Vagina (tissue), 2 donors: ENCODE data around the gene TMEM252. TPM values are rescaled to one million over a fixed set of nuclear protein-coding genes. Genes with fewer than 3 reads are reported as not detected.

Experiments
- DNase-seq, 2 donors: peaks; one replicate each; pipeline ENCODE4 v3.0.0-alpha.2; 2017; ENCODE audit errors: extremely low spot score in 2 of 2
- H3K27ac ChIP-seq: fragments of 200-600 bp; sonication (generic); one replicate; pipeline ENCODE4 v1.5.1; 2019
- H3K27me3 ChIP-seq: fragments of 200-600 bp; sonication (generic); one replicate; pipeline ENCODE4 v1.5.1; 2019
- H3K36me3 ChIP-seq, 2 donors: fragments of 200-600 bp; sonication (generic); one replicate each; pipeline ENCODE4 v1.5.1; 2017 to 2019
- H3K4me1 ChIP-seq: fragments of 200-600 bp; sonication (generic); one replicate; pipeline ENCODE4 v1.5.1; 2019
- H3K4me3 ChIP-seq, 2 donors: fragments of 200-600 bp; sonication (generic); 1 replicate in 1 of 2; 2 replicates in 1 of 2; pipeline ENCODE4 v1.5.1; 2016 to 2019
- H3K9me3 ChIP-seq: fragments of 200-600 bp; sonication (generic); one replicate; pipeline ENCODE4 v1.5.1; 2019
- CTCF ChIP-seq, 3 experiments: fragments of 450-650 bp in 2 of 3; fragments of 200-600 bp in 1 of 3; sonication (generic) in 1 of 3; IDR thresholded peaks; one replicate each; pipeline ENCODE4 v1.5.1; 2017 to 2019; ENCODE audit warnings: antibody characterized with exemption in 3 of 3, mild to moderate bottlenecking in 2 of 3, moderate library complexity in 2 of 3
- POLR2A ChIP-seq, 2 donors: fragments of 450-650 bp; IDR thresholded peaks; one replicate each; pipeline ENCODE4 v1.6.1; 2017; ENCODE audit warnings: antibody characterized with exemption in 2 of 2, mild to moderate bottlenecking in 2 of 2, moderate library complexity in 2 of 2
- POLR2AphosphoS5 ChIP-seq, 2 donors: sonication (generic); formaldehyde crosslinking; IDR thresholded peaks; one replicate each; pipeline ENCODE4 v1.9.0; 2017; ENCODE audit warnings: antibody characterized with exemption in 2 of 2, mild to moderate bottlenecking in 2 of 2, low read depth in 1 of 2; ENCODE audit not compliant: insufficient read depth in 1 of 2
- intact Hi-C: fragments of 100-400 bp; cut with DNase I; formaldehyde crosslinking; loops from one replicate; pipeline ENCODE4 v1.15.1; 2023
- total RNA-seq: library from RNA; depleted of rRNA; stranded (reverse); fragments of >200 nt; gene quantifications from one replicate; pipeline ENCODE4 v1.2.3, GENCODE V29; 2016

Gene TMEM252, protein sequence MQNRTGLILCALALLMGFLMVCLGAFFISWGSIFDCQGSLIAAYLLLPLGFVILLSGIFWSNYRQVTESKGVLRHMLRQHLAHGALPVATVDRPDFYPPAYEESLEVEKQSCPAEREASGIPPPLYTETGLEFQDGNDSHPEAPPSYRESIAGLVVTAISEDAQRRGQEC
- total RNA-seq: not detected

DNA sequence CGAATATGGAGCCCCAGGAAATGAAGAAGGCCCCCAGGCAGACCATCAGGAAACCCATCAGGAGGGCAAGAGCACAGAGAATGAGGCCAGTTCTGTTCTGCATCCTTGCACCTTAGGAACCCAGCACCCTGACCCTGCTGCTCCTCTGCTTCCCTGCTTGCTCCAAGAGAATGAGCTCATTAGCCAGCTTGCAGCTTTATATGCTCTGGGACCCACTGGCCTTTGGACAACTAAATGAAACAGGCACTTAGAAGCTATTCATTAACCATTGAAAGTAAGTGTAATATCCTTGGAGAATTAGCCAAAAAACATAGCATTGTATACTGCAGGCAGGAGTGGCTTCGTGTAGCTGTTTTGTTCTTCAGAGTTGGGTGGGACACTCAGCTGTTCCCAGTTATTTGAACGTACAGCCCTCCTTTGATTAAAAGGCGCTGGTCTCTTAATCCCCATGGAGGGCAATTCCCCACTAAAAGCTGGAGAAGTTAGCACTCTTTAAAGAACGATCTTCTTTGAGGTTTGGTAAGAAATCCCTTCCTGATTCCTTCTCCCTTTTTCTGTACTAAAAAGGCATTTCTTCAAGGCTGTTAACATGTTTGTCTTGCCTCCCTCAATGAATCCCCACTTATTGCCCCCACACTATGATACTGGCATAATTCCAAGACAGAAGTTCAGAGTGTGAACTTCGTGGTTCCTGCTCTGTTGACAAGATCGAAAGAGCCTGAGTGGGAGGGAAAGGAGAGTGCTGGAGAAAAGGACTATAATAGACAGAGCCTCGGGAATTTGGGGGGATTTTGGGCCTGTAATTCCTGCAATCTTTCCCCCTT lies at the start of gene TMEM252:
TSS of gene TMEM252 (minus strand) at position 172 of the 824 bp plus-strand sequence. CDS start at position 103, 69 bp downstream.
- peaks cover 14% of the 10 kb centered on the region for H3K4me1 ChIP-seq
- H3K9me3 ChIP-seq: no peaks in the 10 kb centered on the region
- intact Hi-C loops: no loop called here
- H3K27me3 ChIP-seq: no peaks in the 10 kb centered on the region
- TF ChIP-seq POLR2AphosphoS5 (IDR thresholded peaks at IDR 0.05; ENCODE audit: insufficient read depth in 1 of 2, low read depth in 1 of 2) (no peak), CTCF (IDR thresholded peaks at IDR 0.05) (no peak), POLR2A (IDR thresholded peaks at IDR 0.05) (no peak)
- H3K27ac ChIP-seq: no peak within 1 kb of the TSS
- no peak within 1 kb of the TSS for H3K4me3 ChIP-seq
- no peaks in the 10 kb centered on the region for H3K36me3 ChIP-seq
- no peak for DNase-seq

DNA sequence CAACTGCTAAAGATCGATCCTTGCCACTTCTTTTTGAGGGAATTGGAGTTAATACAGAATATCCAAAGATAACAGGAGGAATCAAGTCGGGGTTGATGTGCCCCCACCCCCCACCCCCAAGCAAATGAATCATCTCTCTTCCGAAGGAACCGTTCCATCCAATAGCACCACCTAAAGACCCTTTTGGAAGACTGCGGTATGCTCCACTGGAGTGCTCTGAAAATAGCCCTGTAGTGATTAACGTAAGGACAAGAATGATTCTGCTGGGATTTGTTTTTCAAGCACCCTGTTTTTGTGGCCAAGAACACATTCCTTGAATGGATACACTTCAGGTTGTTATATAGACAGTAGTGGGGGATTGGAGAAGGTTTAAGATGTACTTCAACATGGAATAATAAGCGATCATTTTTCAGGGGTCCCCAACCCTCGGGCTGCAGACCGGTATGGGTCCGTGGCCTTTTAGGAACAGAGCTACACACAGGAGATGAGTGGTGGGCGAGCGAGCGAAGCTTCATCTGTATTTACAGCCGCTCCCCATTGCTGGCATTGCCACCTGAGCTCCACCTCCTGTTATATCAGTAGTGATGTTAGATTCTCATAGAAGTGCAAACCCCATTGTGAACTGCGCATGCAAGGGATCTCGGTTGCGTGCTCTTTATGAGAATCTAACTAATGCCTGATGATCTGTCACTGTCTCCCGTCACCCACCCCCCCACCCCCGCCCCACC lies 44.5 kb upstream of the TMEM252 start:
- intact Hi-C loops: loop anchor here (10.0 kb wide), 1 partner anchor 410 kb away; no protein-coding TSS in a partner anchor
- no peaks in the 10 kb centered on the region for H3K4me1 ChIP-seq
- no peak for DNase-seq

DNA sequence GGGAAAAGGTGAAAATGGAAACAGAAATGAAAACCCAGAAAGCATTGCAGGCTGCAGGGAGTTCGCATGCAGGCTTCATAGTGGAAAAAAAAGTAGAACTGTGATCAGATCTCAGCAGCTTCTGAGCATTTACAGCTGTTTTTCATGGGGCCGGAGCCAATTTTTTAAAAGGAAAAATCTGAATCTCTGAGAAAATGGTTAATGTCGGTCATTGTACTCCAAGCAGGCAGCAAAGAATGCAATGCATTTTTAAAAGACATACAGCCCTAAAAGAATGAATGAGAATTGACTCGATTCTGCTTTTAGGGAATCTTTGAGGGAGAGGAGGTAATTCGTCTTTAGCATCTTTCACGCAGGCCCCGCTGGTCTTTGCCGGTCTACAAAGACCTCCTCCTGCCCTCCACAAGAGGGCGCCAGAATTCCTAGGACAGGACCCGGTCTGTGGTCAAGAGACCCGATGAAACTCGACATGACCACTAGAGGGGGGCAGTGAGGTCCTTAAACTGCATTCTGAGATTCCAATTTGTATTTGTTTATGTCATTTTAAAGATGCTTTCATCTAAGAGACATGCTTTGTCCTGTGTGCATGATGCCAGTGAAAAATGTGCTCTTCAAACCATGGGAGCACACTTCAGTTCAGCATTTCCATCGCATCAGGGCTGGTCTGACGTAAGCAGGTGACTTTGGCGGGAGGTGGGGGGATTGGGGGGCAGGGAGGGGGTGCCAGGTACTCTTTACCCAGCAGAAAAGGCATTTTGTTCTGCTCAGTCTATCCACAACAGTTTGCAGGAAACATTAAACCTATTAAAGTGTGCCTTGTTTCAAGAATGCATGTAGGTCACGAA lies 43.7 kb upstream of the TMEM252 start:
- no peaks in the 10 kb centered on the region for H3K27me3 ChIP-seq
- DNase-seq: no peak
- peak in 1 of 2 donors; percentile 22 for TF ChIP-seq POLR2AphosphoS5 (IDR thresholded peaks at IDR 0.05; ENCODE audit: insufficient read depth in 1 of 2, low read depth in 1 of 2)
- peak; percentile 91 to 97 (median 91) for TF ChIP-seq CTCF (IDR thresholded peaks at IDR 0.05)
- TF ChIP-seq POLR2A (IDR thresholded peaks at IDR 0.05): no peak
- H3K27ac ChIP-seq: no peak overlapping the region
- H3K36me3 ChIP-seq: no peaks in the 10 kb centered on the region
- H3K4me3 ChIP-seq: no peak overlapping the region
- H3K9me3 ChIP-seq: no peaks in the 10 kb centered on the region
- intact Hi-C loops: loop anchor here (10.0 kb wide), 1 partner anchor 410 kb away; no protein-coding TSS in a partner anchor
- H3K4me1 ChIP-seq: no peaks in the 10 kb centered on the region

More for the DNA sequence above, 44.5 kb upstream of the TMEM252 start:
- TF ChIP-seq CTCF (IDR thresholded peaks at IDR 0.05) (no peak), POLR2A (IDR thresholded peaks at IDR 0.05) (no peak), POLR2AphosphoS5 (IDR thresholded peaks at IDR 0.05; ENCODE audit: insufficient read depth in 1 of 2, low read depth in 1 of 2) (no peak)
- no peaks in the 10 kb centered on the region for H3K9me3 ChIP-seq
- H3K27me3 ChIP-seq: no peaks in the 10 kb centered on the region
- no peak overlapping the region for H3K4me3 ChIP-seq
- H3K27ac ChIP-seq: no peak overlapping the region
- H3K36me3 ChIP-seq: no peaks in the 10 kb centered on the region

GRCh38 chr9:68581696-68582095 lies 41.0 kb upstream of the TMEM252 start:
- Histone ChIP-seq H3K27me3 (no peaks in the 10 kb centered on the region), H3K9me3 (no peaks in the 10 kb centered on the region), H3K27ac (no peak overlapping the region), H3K36me3 (no peaks in the 10 kb centered on the region), H3K4me1 (no peaks in the 10 kb centered on the region), H3K4me3 (no peak overlapping the region)
- TF ChIP-seq CTCF (IDR thresholded peaks at IDR 0.05) (no peak), POLR2AphosphoS5 (IDR thresholded peaks at IDR 0.05; ENCODE audit: insufficient read depth in 1 of 2, low read depth in 1 of 2) (no peak), POLR2A (IDR thresholded peaks at IDR 0.05) (no peak)
- DNase-seq: no peak
- intact Hi-C loops: loop anchor here (10.0 kb wide), 1 partner anchor 413 kb away; no protein-coding TSS in a partner anchor
